Astrocyte of the spinal cord (primary cell): ENCODE measurements around the gene TMEM43.
"Not testable (repeated sequence)": the region's sequence is repeated elsewhere in the genome, so short reads cannot be mapped to it uniquely, and the experiment has no call there.

ENCODE experiments used
- DNase-seq: peaks from one replicate; pipeline ENCODE4 v3.0.0; 2011; ENCODE audit warnings: low read depth, low spot score
- H3K4me3 ChIP-seq: 2 replicates; pipeline ENCODE4 v1.5.1; 2011; ENCODE audit warnings: low read depth, mild to moderate bottlenecking, low read length, moderate library complexity
- CTCF ChIP-seq: IDR thresholded peaks from 2 replicates; pipeline ENCODE4 v1.5.1; 2012; ENCODE audit warnings: low read depth, mild to moderate bottlenecking, low read length, inconsistent platforms
- in situ Hi-C: cut with HindIII; loops from 2 replicates; pipeline ENCODE4 v1.10.0; 2017; ENCODE audit warnings: low sequenced_read_pairs

TMEM43 gene

GRCh38 chr3:14124615-14125192, at the start of gene TMEM43, which contains the start of gene CHCHD4:
Gene TMEM43, plus strand, starts transcription at chr3:14125052. Its CDS starts 142 bp downstream, at chr3:14125194.
Gene CHCHD4, minus strand, starts transcription at chr3:14124870. Its CDS starts 194 bp downstream, at chr3:14124676.
- H3K4me3 ChIP-seq = peak within 1 kb of the TSS; percentile 99
- no peak for TF ChIP-seq CTCF
- in situ Hi-C loops = no loop called here
- DNase-seq = peak; percentile 99

GRCh38 chr3:14075233-14075632, 49.6 kb upstream of the TMEM43 start:
- H3K4me3 ChIP-seq, DNase-seq, in situ Hi-C loops: not testable (repeated sequence)

- no peak for TF ChIP-seq CTCF
- no peak overlapping the region for H3K4me3 ChIP-seq
- in situ Hi-C loops = no loop called here
- DNase-seq = no peak
Measured at GRCh38 chr3:14077310-14077709, 47.5 kb upstream of the TMEM43 start.

GRCh38 chr3:14082108-14082657, 42.7 kb upstream of the TMEM43 start:
- DNase-seq = no peak
- no peak overlapping the region for H3K4me3 ChIP-seq
- in situ Hi-C loops = no loop called here
- no peak for TF ChIP-seq CTCF

GRCh38 chr3:14087461-14087860, 37.4 kb upstream of the TMEM43 start:
- in situ Hi-C loops = not testable (repeated sequence)

GRCh38 chr3:14091959-14092358, 32.9 kb upstream of the TMEM43 start:
- in situ Hi-C loops, DNase-seq, H3K4me3 ChIP-seq: not testable (repeated sequence)

More at GRCh38 chr3:14087461-14087860, 37.4 kb upstream of the TMEM43 start:
- not testable (repeated sequence) for H3K4me3 ChIP-seq, DNase-seq

GRCh38 chr3:14092464-14092863, 32.4 kb upstream of the TMEM43 start:
- DNase-seq = no peak
- no peak for TF ChIP-seq CTCF
- in situ Hi-C loops = no loop called here
- no peak overlapping the region for H3K4me3 ChIP-seq

- DNase-seq = no peak
- in situ Hi-C loops = no loop called here
- no peak for TF ChIP-seq CTCF
- H3K4me3 ChIP-seq = no peak overlapping the region
Measured at GRCh38 chr3:14093831-14094230, 31.0 kb upstream of the TMEM43 start.
